HEK293 (cell line): ENCODE measurements around the gene NUP210.

Experiments used
- ATF2 ChIP-seq: fragments of 450-650 bp; formaldehyde crosslinking; IDR thresholded peaks from 2 replicates; pipeline ENCODE4 v1.5.1; 2016; ENCODE audit warnings: missing biosample characterization, missing genetic modification characterization, low read depth
- CTCF ChIP-seq: fragments of 450-650 bp; formaldehyde crosslinking; IDR thresholded peaks from 2 replicates; pipeline ENCODE4 v1.5.1; 2016; ENCODE audit warnings: missing biosample characterization, missing genetic modification characterization
- KLF9 ChIP-seq: fragments of 450-650 bp; formaldehyde crosslinking; IDR thresholded peaks from 2 replicates; pipeline ENCODE4 v1.5.1; 2016; ENCODE audit warnings: missing biosample characterization, missing genetic modification characterization, low read depth
- SP2 ChIP-seq: fragments of 450-650 bp; formaldehyde crosslinking; IDR thresholded peaks from 2 replicates; pipeline ENCODE4 v1.5.1; 2016; ENCODE audit warnings: missing biosample characterization, missing genetic modification characterization
- YY1 ChIP-seq: fragments of 450-650 bp; formaldehyde crosslinking; IDR thresholded peaks from 2 replicates; pipeline ENCODE4 v1.5.1; 2018; ENCODE audit warnings: missing biosample characterization, missing genetic modification characterization
- ZNF23 ChIP-seq: fragments of 450-650 bp; formaldehyde crosslinking; IDR thresholded peaks from 2 replicates; pipeline ENCODE4 v1.5.1; 2016; ENCODE audit warnings: missing biosample characterization, missing genetic modification characterization, borderline replicate concordance
- ZNF274 ChIP-seq, 2 experiments: fragments of 200-500 bp in 1 of 2; fragments of 450-650 bp in 1 of 2; sonication (Bioruptor generic) in 1 of 2; formaldehyde crosslinking in 1 of 2; IDR thresholded peaks; 2 replicates each; pipeline versions ENCODE4 v1.5.1 to v1.6.1; 2014 to 2016; ENCODE audit warnings: borderline replicate concordance in 1 of 2, inconsistent platforms in 1 of 2, low read length in 1 of 2, missing biosample characterization in 1 of 2, missing genetic modification characterization in 1 of 2
- ZNF335 ChIP-seq: fragments of 450-650 bp; formaldehyde crosslinking; conservative IDR thresholded peaks from 2 replicates; pipeline ENCODE4 v1.5.1; 2016; ENCODE audit warnings: missing biosample characterization, missing genetic modification characterization
- ZNF830 ChIP-seq: fragments of 450-650 bp; IDR thresholded peaks from 2 replicates; pipeline ENCODE4 v1.5.0; 2018; ENCODE audit warnings: missing biosample characterization, missing genetic modification characterization, low read depth, mild to moderate bottlenecking, moderate library complexity
- ZSCAN30 ChIP-seq: fragments of 450-650 bp; IDR thresholded peaks from 2 replicates; pipeline ENCODE4 v1.5.1; 2018; ENCODE audit warnings: missing biosample characterization, mild to moderate bottlenecking, missing genetic modification characterization, moderate library complexity

GRCh38 chr3:13335059-13335458, 85.1 kb downstream of the NUP210 start:
- TF ChIP-seq ZNF23 (tag by site-specific recombination) (no peak), ATF2 (tag by site-specific recombination) (no peak), ZNF830 (tag by site-specific recombination) (no peak), ZNF274 (IDR thresholded peaks at IDR 0.05; ENCODE audit: low read length) (no peak), ZNF274 (tag by site-specific recombination; IDR thresholded peaks at IDR 0.05; ENCODE audit: borderline replicate concordance) (no peak), ZSCAN30 (tag by site-specific recombination) (no peak), YY1 (no peak), ZNF335 (tag by site-specific recombination) (no peak), CTCF (tag by site-specific recombination) (no peak), SP2 (no peak), KLF9 (no peak)
